ENCODE measurements around the gene MYCN.

The MYCN gene

DNA sequence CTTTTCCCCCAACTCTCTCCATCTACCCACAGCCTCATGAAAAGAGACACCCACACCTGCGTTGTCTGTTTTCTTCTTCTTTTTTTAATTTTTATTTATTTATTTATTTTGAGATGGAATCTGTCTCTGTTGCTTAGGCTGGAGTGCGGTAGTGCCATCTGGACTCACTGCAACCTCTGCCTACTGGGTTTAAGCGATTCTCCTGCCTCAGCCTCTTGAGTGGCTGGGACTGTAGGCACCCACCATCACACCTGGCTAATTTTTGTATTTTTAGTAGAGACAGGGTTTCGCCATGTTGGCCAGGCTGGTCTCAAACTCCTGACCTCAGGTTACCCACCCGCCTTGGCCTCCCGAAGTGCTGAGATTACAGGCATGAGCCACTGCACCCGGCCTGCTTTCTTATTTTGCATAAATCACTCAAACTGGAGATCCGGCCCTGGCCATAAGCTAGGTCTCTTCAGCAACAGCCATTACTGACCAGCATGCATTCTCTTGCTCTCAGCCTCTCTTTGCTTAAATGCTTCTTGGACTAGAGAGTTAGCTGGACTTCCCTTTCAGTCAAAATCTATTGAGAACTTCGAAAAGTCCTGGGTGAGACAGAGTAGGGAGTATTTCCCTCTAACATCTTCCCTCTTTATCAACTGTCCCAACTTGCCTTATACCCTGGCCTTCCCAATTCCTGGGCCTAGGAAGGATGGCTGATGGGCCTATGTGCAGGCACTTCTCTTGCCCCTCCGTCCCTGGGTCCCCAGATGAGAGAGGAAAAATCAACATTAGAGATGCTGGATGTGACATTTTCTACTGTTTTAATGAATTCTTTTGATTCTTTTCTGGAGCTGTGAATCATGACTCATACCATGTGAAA is 27.3 kb downstream of the MYCN start:
- H3K36me3 ChIP-seq (ENCODE audit: insufficient read depth, low read length) = no peaks in the 10 kb centered on the region
- no peak overlapping the region for H3K27ac ChIP-seq (ENCODE audit: low read depth, low read length)
- peaks cover 27% of the 10 kb centered on the region for H3K4me1 ChIP-seq (ENCODE audit: insufficient read depth, low read length)
- no peaks in the 10 kb centered on the region for H3K27me3 ChIP-seq (ENCODE audit: insufficient read depth, low read length)
- WGBS = 86% methylated on average over 8 of the region's 10 CpGs
- no peaks in the 10 kb centered on the region for H3K9me3 ChIP-seq (ENCODE audit: insufficient read depth, low read depth, low read length)
- no peak overlapping the region for H3K4me3 ChIP-seq (ENCODE audit: low read length)
- no peak overlapping the region for H3K9ac ChIP-seq (ENCODE audit: low read depth, low read length)

DNA sequence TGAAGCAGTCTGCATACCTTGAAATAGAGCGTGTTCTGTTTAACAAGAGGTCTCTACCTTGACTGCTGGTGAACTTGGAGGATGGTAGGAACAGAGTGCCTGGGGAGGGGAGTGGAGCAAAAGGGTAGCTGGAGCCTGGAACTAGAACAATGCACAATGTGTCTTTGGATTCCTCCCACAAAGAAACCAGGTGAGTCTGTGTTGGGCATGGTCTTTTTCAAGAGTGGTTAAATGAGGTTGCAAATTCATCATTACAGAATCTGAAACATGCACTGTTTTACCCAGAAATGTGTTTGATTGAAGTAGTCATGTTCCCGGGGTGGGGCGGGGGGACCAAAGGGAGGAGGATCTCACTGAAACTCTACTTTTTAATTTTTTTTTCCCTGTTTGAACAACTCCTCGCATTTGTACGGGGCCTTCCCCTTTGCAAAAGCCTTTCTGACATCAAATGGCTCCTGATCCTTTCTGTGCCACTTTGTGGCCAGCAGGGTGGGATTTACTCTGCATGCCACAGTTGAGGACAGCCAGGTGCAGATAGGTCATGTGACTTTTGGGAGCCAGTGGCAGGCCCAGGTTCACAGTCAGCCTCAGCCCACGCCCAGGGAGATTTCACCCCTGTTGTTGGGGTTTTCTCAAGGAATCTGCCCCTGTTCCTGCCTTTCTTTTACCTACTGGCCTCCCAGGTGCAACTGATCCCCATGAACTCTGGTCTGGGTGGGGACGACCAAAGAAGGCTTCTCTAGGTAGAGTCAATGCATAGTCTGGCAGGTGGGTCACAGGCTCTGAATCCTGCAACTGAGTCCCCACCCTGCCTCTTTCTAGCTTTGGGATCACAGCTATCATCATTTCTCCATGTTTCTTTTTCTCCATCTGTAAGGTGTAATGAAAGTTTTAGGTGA is 28.2 kb downstream of the MYCN start:
- Histone ChIP-seq H3K27me3 (ENCODE audit: insufficient read depth, low read length) (no peaks in the 10 kb centered on the region), H3K27ac (ENCODE audit: low read depth, low read length) (no peak overlapping the region), H3K4me1 (ENCODE audit: insufficient read depth, low read length) (peaks cover 27% of the 10 kb centered on the region), H3K4me3 (ENCODE audit: low read length) (no peak overlapping the region), H3K9me3 (ENCODE audit: insufficient read depth, low read depth, low read length) (no peaks in the 10 kb centered on the region), H3K9ac (ENCODE audit: low read depth, low read length) (no peak overlapping the region), H3K36me3 (ENCODE audit: insufficient read depth, low read length) (no peaks in the 10 kb centered on the region)
- WGBS = 90% methylated on average over 7 of the region's 7 CpGs

- no peaks in the 10 kb centered on the region for H3K27me3 ChIP-seq (ENCODE audit: insufficient read depth, low read length)
- no peaks in the 10 kb centered on the region for H3K36me3 ChIP-seq (ENCODE audit: insufficient read depth, low read length)
- H3K4me3 ChIP-seq (ENCODE audit: low read length) = no peak overlapping the region
- H3K9me3 ChIP-seq (ENCODE audit: insufficient read depth, low read depth, low read length) = no peaks in the 10 kb centered on the region
- H3K9ac ChIP-seq (ENCODE audit: low read depth, low read length) = no peak overlapping the region
- H3K27ac ChIP-seq (ENCODE audit: low read depth, low read length) = no peak overlapping the region
- 92% methylated on average over 3 of the region's 4 CpGs for WGBS
- H3K4me1 ChIP-seq (ENCODE audit: insufficient read depth, low read length) = peaks cover 27% of the 10 kb centered on the region
Measured at GRCh38 chr2:15969214-15969613, 28.9 kb downstream of the MYCN start.

DNA sequence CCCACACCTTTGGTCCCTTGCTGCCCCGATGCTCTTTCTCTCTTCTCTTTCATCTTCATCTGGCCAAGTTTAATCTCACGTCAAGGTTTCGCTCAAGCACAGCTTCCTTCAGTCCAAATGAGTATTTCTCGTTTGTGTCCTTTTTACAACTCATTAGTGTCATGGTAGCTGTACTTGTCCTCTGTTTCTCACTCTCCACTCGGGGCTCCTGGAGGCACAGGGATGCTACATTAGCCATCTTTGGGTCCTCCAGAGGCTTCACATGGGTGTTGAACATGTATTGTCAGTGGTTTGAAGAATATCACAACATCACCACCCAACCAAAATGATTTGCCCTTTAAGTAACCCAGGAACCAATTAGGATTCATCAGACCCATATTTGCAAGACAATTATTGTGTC is 30.4 kb downstream of the MYCN start:
- Histone ChIP-seq H3K9ac (ENCODE audit: low read depth, low read length) (no peak overlapping the region), H3K4me3 (ENCODE audit: low read length) (no peak overlapping the region)
- WGBS = 90% methylated on average over 5 of the region's 5 CpGs

GRCh38 chr2:15971351-15971750 is 31.0 kb downstream of the MYCN start:
- no peak overlapping the region for H3K4me3 ChIP-seq (ENCODE audit: low read length)
- 83% methylated on average over 7 of the region's 7 CpGs for WGBS

More for the DNA sequence above, 30.4 kb downstream of the MYCN start:
- H3K27me3 ChIP-seq (ENCODE audit: insufficient read depth, low read length) = no peaks in the 10 kb centered on the region
- H3K9me3 ChIP-seq (ENCODE audit: insufficient read depth, low read depth, low read length) = no peaks in the 10 kb centered on the region
- H3K36me3 ChIP-seq (ENCODE audit: insufficient read depth, low read length) = no peaks in the 10 kb centered on the region
- H3K27ac ChIP-seq (ENCODE audit: low read depth, low read length) = no peak overlapping the region
- peaks cover 19% of the 10 kb centered on the region for H3K4me1 ChIP-seq (ENCODE audit: insufficient read depth, low read length)

GRCh38 chr2:15971831-15972522 is 31.6 kb downstream of the MYCN start:
- Histone ChIP-seq H3K9ac (ENCODE audit: low read depth, low read length) (no peak overlapping the region), H3K4me1 (ENCODE audit: insufficient read depth, low read length) (peaks cover 24% of the 10 kb centered on the region), H3K4me3 (ENCODE audit: low read length) (no peak overlapping the region), H3K36me3 (ENCODE audit: insufficient read depth, low read length) (no peaks in the 10 kb centered on the region), H3K27me3 (ENCODE audit: insufficient read depth, low read length) (no peaks in the 10 kb centered on the region), H3K9me3 (ENCODE audit: insufficient read depth, low read depth, low read length) (no peaks in the 10 kb centered on the region), H3K27ac (ENCODE audit: low read depth, low read length) (no peak overlapping the region)
- WGBS = 92% methylated on average over 6 of the region's 7 CpGs

More at GRCh38 chr2:15971351-15971750, 31.0 kb downstream of the MYCN start:
- no peaks in the 10 kb centered on the region for H3K9me3 ChIP-seq (ENCODE audit: insufficient read depth, low read depth, low read length)
- H3K27ac ChIP-seq (ENCODE audit: low read depth, low read length) = no peak overlapping the region
- peaks cover 20% of the 10 kb centered on the region for H3K4me1 ChIP-seq (ENCODE audit: insufficient read depth, low read length)
- H3K27me3 ChIP-seq (ENCODE audit: insufficient read depth, low read length) = no peaks in the 10 kb centered on the region
- no peak overlapping the region for H3K9ac ChIP-seq (ENCODE audit: low read depth, low read length)
- no peaks in the 10 kb centered on the region for H3K36me3 ChIP-seq (ENCODE audit: insufficient read depth, low read length)

DNA sequence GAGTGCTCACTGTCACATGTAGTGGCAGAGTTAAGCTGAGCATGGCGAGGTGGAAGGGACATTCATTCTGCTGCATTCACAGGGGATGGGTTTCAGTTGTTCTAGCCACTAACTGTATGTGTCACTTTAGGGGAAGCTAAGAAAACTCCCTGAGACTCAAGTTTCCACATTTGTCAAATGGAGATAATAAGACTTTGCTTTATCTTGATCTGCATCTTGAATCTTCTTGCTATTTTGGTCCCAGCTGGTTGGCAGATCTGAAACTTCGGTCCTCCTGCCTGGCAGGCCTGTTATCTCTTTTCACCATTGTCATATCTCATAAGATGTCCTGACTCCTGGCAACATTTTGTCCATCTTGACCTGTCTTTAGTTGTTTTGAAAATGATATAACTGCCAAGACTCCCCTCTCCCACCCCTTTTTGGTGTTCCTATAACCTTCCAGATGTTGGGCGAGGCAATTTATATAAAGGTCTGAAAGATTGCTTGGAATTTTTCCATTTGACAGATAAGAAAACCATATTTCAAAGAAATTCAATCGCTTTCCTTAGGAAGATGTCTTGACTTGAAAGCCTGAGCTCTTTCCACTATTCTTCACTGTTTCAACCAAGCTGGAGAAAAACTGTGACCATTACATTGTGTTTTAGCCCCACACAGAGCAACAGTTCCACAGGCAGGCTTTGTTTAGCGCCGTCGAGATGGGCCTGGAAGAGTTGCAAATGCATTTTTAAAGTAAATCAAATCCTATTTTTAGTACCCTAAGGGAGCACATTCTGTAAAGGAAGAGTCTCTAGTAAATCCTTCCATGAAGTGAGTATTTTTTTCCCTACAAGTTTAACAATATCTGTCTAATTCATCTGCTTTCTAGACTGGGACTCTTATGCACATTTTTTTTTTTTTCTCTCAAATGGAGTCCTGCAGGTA is 33.4 kb downstream of the MYCN start:
- H3K4me1 ChIP-seq (ENCODE audit: insufficient read depth, low read length) = peaks cover 20% of the 10 kb centered on the region
- H3K27me3 ChIP-seq (ENCODE audit: insufficient read depth, low read length) = no peaks in the 10 kb centered on the region
- no peaks in the 10 kb centered on the region for H3K36me3 ChIP-seq (ENCODE audit: insufficient read depth, low read length)
- no peak overlapping the region for H3K9ac ChIP-seq (ENCODE audit: low read depth, low read length)
- no peak overlapping the region for H3K4me3 ChIP-seq (ENCODE audit: low read length)
- WGBS = 82% methylated on average over 7 of the region's 7 CpGs
- no peaks in the 10 kb centered on the region for H3K9me3 ChIP-seq (ENCODE audit: insufficient read depth, low read depth, low read length)
- no peak overlapping the region for H3K27ac ChIP-seq (ENCODE audit: low read depth, low read length)

GRCh38 chr2:15974565-15975260 is 34.4 kb downstream of the MYCN start:
- Histone ChIP-seq H3K36me3 (ENCODE audit: insufficient read depth, low read length) (no peaks in the 10 kb centered on the region), H3K9me3 (ENCODE audit: insufficient read depth, low read depth, low read length) (no peaks in the 10 kb centered on the region), H3K9ac (ENCODE audit: low read depth, low read length) (no peak overlapping the region), H3K4me3 (ENCODE audit: low read length) (no peak overlapping the region), H3K4me1 (ENCODE audit: insufficient read depth, low read length) (peaks cover 20% of the 10 kb centered on the region), H3K27me3 (ENCODE audit: insufficient read depth, low read length) (no peaks in the 10 kb centered on the region), H3K27ac (ENCODE audit: low read depth, low read length) (no peak overlapping the region)
- WGBS = 88% methylated on average over 4 of the region's 5 CpGs

DNA sequence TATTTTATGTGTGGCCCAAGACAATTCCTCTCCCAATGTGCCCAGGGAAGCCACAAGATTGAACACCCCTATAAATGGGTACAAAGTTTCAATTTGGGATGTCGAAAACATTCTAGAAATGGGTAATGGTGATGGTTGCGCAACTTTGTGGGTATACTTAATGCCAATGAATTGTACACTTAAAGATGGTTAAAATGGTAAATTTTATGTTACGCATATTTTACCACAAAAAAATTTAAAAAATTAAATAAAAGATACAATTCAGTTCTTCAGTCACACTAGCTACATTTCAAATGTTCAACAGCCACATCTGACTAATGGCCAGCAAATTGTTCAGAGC is 34.9 kb downstream of the MYCN start:
- Histone ChIP-seq H3K27ac (ENCODE audit: low read depth, low read length) (no peak overlapping the region), H3K9ac (ENCODE audit: low read depth, low read length) (no peak overlapping the region), H3K9me3 (ENCODE audit: insufficient read depth, low read depth, low read length) (no peaks in the 10 kb centered on the region), H3K4me1 (ENCODE audit: insufficient read depth, low read length) (peaks cover 20% of the 10 kb centered on the region), H3K36me3 (ENCODE audit: insufficient read depth, low read length) (no peaks in the 10 kb centered on the region), H3K27me3 (ENCODE audit: insufficient read depth, low read length) (no peaks in the 10 kb centered on the region), H3K4me3 (ENCODE audit: low read length) (no peak overlapping the region)
- 100% methylated on average over 2 of the region's 3 CpGs for WGBS

GRCh38 chr2:15975676-15976075 is 35.3 kb downstream of the MYCN start:
- Histone ChIP-seq H3K4me1 (ENCODE audit: insufficient read depth, low read length) (peaks cover 20% of the 10 kb centered on the region), H3K36me3 (ENCODE audit: insufficient read depth, low read length) (no peaks in the 10 kb centered on the region), H3K9ac (ENCODE audit: low read depth, low read length) (no peak overlapping the region), H3K27ac (ENCODE audit: low read depth, low read length) (no peak overlapping the region), H3K9me3 (ENCODE audit: insufficient read depth, low read depth, low read length) (no peaks in the 10 kb centered on the region), H3K4me3 (ENCODE audit: low read length) (no peak overlapping the region), H3K27me3 (ENCODE audit: insufficient read depth, low read length) (no peaks in the 10 kb centered on the region)
- whole genome bisulfite sequencing = 87% methylated on average over 5 of the region's 5 CpGs
